ENCODE measurements around the gene ASPG. TPM values are rescaled to one million over a fixed set of nuclear protein-coding genes. Genes with fewer than 3 reads are reported as not detected.
A peak's percentile ranks its signal among the peaks of the same experiment; 100 is the strongest.

ASPG gene
- total and polyA plus RNA-seq, 5 donors from 2014 or later: not detected

- peaks cover 27% of the 10 kb centered on the region for H3K27me3 Mint-ChIP-seq
- no peaks in the 10 kb centered on the region for H3K36me3 Mint-ChIP-seq
- Histone ChIP-seq H3K4me3 (ENCODE audit: low read depth, low read length) (no peak overlapping the region), H3K4me1 (ENCODE audit: control insufficient read depth, insufficient read depth, low read length, poor library complexity, severe bottlenecking) (peaks cover 21% of the 10 kb centered on the region), H3K27me3 (ENCODE audit: control insufficient read depth, insufficient read depth, low read length) (no peaks in the 10 kb centered on the region), H3K36me3 (ENCODE audit: control insufficient read depth, insufficient read depth, low read length) (no peaks in the 10 kb centered on the region), H3K9me3 (ENCODE audit: control insufficient read depth in 2 of 2, low read length in 2 of 2) (no peaks in the 10 kb centered on the region), H3K27ac (ENCODE audit: insufficient read depth, low read length, poor library complexity, severe bottlenecking) (no peak overlapping the region)
- no peak for ATAC-seq (ENCODE audit: low read depth in 2 of 2)
- no peak overlapping the region for H3K4me3 Mint-ChIP-seq
- DNase-seq: no peak
- peaks cover 0 to 7% (median 0%) of the 10 kb centered on the region in 4 donors for H3K4me1 Mint-ChIP-seq
- no peak overlapping the region for H3K27ac Mint-ChIP-seq
- peaks cover 0 to 2% (median 0%) of the 10 kb centered on the region in 7 donors for H3K9me3 Mint-ChIP-seq
These were observed 55.2 kb downstream of the ASPG start for GRCh38 chr14:104140463-104141331.

DNA sequence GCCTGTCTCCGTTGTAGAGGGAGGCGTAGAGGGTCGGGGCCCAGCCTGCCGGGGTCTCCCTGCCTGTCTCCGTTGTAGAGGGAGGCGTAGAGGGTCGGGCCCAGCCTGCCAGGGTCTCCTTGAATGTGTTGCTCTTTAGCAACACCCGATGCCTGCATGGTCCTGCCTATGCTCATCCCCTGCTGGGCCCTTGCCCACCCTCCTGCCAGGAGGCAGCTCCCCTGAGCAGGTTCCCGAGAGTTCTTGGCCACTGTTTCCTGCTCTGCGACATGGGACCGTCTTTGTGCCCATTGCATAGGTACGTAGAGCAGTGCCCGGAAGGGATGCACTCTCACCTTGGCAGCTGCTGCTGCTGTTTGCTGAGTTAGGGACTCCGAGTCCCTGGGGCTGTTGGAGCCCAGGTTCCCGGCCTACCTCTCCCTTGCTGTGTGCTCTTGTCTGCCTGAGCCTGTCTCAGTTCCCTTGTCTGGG is 56.2 kb downstream of the ASPG start:
- H3K4me3 Mint-ChIP-seq: no peak overlapping the region
- no peaks in the 10 kb centered on the region for H3K36me3 ChIP-seq (ENCODE audit: control insufficient read depth, insufficient read depth, low read length)
- no peaks in the 10 kb centered on the region for H3K36me3 Mint-ChIP-seq
- peaks cover 27% of the 10 kb centered on the region for H3K27me3 Mint-ChIP-seq
- peaks cover 21% of the 10 kb centered on the region for H3K4me1 ChIP-seq (ENCODE audit: control insufficient read depth, insufficient read depth, low read length, poor library complexity, severe bottlenecking)
- H3K27ac ChIP-seq (ENCODE audit: insufficient read depth, low read length, poor library complexity, severe bottlenecking): no peak overlapping the region
- no peak overlapping the region for H3K4me3 ChIP-seq (ENCODE audit: low read depth, low read length)
- no peaks in the 10 kb centered on the region for H3K27me3 ChIP-seq (ENCODE audit: control insufficient read depth, insufficient read depth, low read length)
- peaks cover 0 to 2% (median 0%) of the 10 kb centered on the region in 7 donors for H3K9me3 Mint-ChIP-seq
- H3K27ac Mint-ChIP-seq: no peak overlapping the region
- H3K4me1 Mint-ChIP-seq: peaks cover 0 to 7% (median 0%) of the 10 kb centered on the region in 4 donors
- DNase-seq (no peak), ATAC-seq (ENCODE audit: low read depth in 2 of 2) (no peak)
- no peaks in the 10 kb centered on the region for H3K9me3 ChIP-seq (ENCODE audit: control insufficient read depth in 2 of 2, low read length in 2 of 2)

DNA sequence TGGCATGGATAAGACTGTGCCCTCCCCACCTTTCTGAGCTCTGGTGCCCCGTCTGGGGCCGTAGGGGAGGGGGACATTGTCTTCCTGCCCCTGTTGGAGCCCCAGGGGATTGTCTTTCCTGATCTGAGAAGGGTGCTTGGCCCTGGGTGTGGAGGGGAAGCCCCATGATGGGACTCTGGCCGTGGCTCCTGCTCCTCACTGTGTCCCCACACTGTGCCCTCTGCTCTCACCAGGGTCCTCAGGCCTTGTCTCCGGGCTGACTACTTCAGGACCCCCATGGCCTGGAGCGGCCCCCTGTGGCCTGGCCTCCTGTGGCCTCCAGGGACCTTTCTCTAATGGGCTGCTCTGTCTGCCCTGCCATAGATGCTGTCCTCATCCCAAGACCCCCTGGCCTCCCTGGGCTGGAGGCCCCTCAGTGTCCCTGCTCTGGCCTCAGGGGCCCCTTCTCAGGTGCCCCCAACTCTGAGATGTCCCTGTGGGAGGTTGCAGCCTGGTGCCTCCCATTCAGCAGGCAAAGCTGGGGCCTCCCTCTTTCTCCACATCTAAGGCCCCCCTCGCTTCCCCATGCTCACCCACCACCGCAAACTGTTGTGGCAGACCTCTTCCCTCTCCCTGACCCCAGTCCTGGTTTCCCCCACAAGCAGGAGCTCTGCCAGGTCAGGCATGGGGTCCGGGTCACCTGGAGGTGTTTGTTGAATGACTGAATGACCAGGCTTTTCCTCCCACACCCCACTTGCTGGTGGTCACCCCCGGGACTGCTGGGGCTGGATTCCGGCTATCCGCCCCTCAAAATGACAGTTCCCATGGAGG is 56.8 kb downstream of the ASPG start:
- H3K27me3 ChIP-seq (ENCODE audit: control insufficient read depth, insufficient read depth, low read length): no peaks in the 10 kb centered on the region
- H3K9me3 Mint-ChIP-seq: peaks cover 0 to 2% (median 0%) of the 10 kb centered on the region in 7 donors
- H3K4me3 Mint-ChIP-seq: no peak overlapping the region

DNA sequence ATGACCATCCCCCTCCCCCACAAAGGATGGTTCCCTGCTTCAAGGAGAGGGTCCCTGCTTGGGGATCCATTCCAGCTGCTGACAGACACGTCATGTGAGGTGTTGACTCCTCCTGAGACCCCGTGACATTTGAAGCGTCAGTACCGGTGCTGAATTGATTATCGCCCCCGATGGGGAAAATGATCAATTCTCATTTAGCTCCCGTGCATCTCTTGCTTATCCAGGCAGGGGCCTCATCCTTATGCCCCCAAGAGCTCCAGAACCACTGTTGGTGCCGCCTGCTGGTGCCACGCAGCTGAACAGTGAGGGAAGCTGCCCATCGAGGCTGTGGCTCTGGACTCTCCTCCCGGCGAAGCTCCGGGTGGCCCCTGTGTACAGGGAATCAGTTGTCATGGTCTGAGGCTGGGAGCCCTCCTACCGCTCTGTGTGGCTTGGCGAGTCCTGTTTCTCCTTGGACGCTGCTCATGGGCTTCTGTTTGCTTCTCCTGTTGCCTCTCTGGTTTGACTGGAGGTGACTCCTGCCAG is 57.5 kb downstream of the ASPG start:
- Histone ChIP-seq H3K4me3 (ENCODE audit: low read depth, low read length) (no peak overlapping the region), H3K36me3 (ENCODE audit: control insufficient read depth, insufficient read depth, low read length) (no peaks in the 10 kb centered on the region), H3K9me3 (ENCODE audit: control insufficient read depth in 2 of 2, low read length in 2 of 2) (no peaks in the 10 kb centered on the region), H3K27ac (ENCODE audit: insufficient read depth, low read length, poor library complexity, severe bottlenecking) (no peak overlapping the region), H3K27me3 (ENCODE audit: control insufficient read depth, insufficient read depth, low read length) (no peaks in the 10 kb centered on the region), H3K4me1 (ENCODE audit: control insufficient read depth, insufficient read depth, low read length, poor library complexity, severe bottlenecking) (peaks cover 9% of the 10 kb centered on the region)
- Mint-ChIP-seq H3K4me3 (no peak overlapping the region), H3K27ac (no peak overlapping the region), H3K4me1 (peaks cover 0 to 2% (median 0%) of the 10 kb centered on the region in 4 donors), H3K9me3 (peaks cover 0 to 2% (median 0%) of the 10 kb centered on the region in 7 donors), H3K36me3 (no peaks in the 10 kb centered on the region), H3K27me3 (peaks cover 21% of the 10 kb centered on the region)
- DNase-seq (no peak), ATAC-seq (ENCODE audit: low read depth in 2 of 2) (no peak)

More for the DNA sequence above, 56.8 kb downstream of the ASPG start:
- Histone ChIP-seq H3K27ac (ENCODE audit: insufficient read depth, low read length, poor library complexity, severe bottlenecking) (no peak overlapping the region), H3K36me3 (ENCODE audit: control insufficient read depth, insufficient read depth, low read length) (no peaks in the 10 kb centered on the region), H3K4me1 (ENCODE audit: control insufficient read depth, insufficient read depth, low read length, poor library complexity, severe bottlenecking) (peaks cover 16% of the 10 kb centered on the region), H3K9me3 (ENCODE audit: control insufficient read depth in 2 of 2, low read length in 2 of 2) (no peaks in the 10 kb centered on the region), H3K4me3 (ENCODE audit: low read depth, low read length) (no peak overlapping the region)
- peaks cover 0 to 2% (median 0%) of the 10 kb centered on the region in 4 donors for H3K4me1 Mint-ChIP-seq
- H3K27me3 Mint-ChIP-seq: peaks cover 21% of the 10 kb centered on the region
- H3K36me3 Mint-ChIP-seq: no peaks in the 10 kb centered on the region
- ATAC-seq (ENCODE audit: low read depth in 2 of 2): no peak
- no peak overlapping the region for H3K27ac Mint-ChIP-seq
- DNase-seq: no peak

GRCh38 chr14:104143521-104144452 is 58.3 kb downstream of the ASPG start:
- DNase-seq: no peak
- H3K9me3 Mint-ChIP-seq: peaks cover 0 to 2% (median 0%) of the 10 kb centered on the region in 7 donors
- no peak overlapping the region for H3K27ac ChIP-seq (ENCODE audit: insufficient read depth, low read length, poor library complexity, severe bottlenecking)
- peaks cover 2% of the 10 kb centered on the region for H3K4me1 ChIP-seq (ENCODE audit: control insufficient read depth, insufficient read depth, low read length, poor library complexity, severe bottlenecking)
- H3K4me3 Mint-ChIP-seq: no peak overlapping the region
- H3K4me1 Mint-ChIP-seq: peaks cover 0 to 2% (median 0%) of the 10 kb centered on the region in 4 donors
- no peaks in the 10 kb centered on the region for H3K36me3 ChIP-seq (ENCODE audit: control insufficient read depth, insufficient read depth, low read length)
- H3K27ac Mint-ChIP-seq: no peak overlapping the region
- ATAC-seq (ENCODE audit: low read depth in 2 of 2): no peak
- no peak overlapping the region for H3K4me3 ChIP-seq (ENCODE audit: low read depth, low read length)
- no peaks in the 10 kb centered on the region for H3K9me3 ChIP-seq (ENCODE audit: control insufficient read depth in 2 of 2, low read length in 2 of 2)
- peaks cover 21% of the 10 kb centered on the region for H3K27me3 Mint-ChIP-seq
- H3K36me3 Mint-ChIP-seq: no peaks in the 10 kb centered on the region
- no peaks in the 10 kb centered on the region for H3K27me3 ChIP-seq (ENCODE audit: control insufficient read depth, insufficient read depth, low read length)

GRCh38 chr14:104144453-104144790 is 58.9 kb downstream of the ASPG start:
- Histone ChIP-seq H3K27ac (ENCODE audit: insufficient read depth, low read length, poor library complexity, severe bottlenecking) (no peak overlapping the region), H3K4me1 (ENCODE audit: control insufficient read depth, insufficient read depth, low read length, poor library complexity, severe bottlenecking) (no peaks in the 10 kb centered on the region), H3K36me3 (ENCODE audit: control insufficient read depth, insufficient read depth, low read length) (no peaks in the 10 kb centered on the region), H3K27me3 (ENCODE audit: control insufficient read depth, insufficient read depth, low read length) (no peaks in the 10 kb centered on the region), H3K9me3 (ENCODE audit: control insufficient read depth in 2 of 2, low read length in 2 of 2) (no peaks in the 10 kb centered on the region), H3K4me3 (ENCODE audit: low read depth, low read length) (no peak overlapping the region)
- Mint-ChIP-seq H3K4me3 (peak overlapping the region in 1 of 4 donors; percentile 30), H3K27me3 (peaks cover 19% of the 10 kb centered on the region), H3K4me1 (peaks cover 0 to 2% (median 0%) of the 10 kb centered on the region in 4 donors), H3K9me3 (peaks cover 0 to 2% (median 0%) of the 10 kb centered on the region in 7 donors), H3K27ac (no peak overlapping the region), H3K36me3 (no peaks in the 10 kb centered on the region)
- no peak for ATAC-seq (ENCODE audit: low read depth in 2 of 2)
- no peak for DNase-seq

Measured in CD4-positive, CD25-positive, alpha-beta regulatory T cell (primary cell).